ENCODE data around the gene PDE9A.

DNA sequence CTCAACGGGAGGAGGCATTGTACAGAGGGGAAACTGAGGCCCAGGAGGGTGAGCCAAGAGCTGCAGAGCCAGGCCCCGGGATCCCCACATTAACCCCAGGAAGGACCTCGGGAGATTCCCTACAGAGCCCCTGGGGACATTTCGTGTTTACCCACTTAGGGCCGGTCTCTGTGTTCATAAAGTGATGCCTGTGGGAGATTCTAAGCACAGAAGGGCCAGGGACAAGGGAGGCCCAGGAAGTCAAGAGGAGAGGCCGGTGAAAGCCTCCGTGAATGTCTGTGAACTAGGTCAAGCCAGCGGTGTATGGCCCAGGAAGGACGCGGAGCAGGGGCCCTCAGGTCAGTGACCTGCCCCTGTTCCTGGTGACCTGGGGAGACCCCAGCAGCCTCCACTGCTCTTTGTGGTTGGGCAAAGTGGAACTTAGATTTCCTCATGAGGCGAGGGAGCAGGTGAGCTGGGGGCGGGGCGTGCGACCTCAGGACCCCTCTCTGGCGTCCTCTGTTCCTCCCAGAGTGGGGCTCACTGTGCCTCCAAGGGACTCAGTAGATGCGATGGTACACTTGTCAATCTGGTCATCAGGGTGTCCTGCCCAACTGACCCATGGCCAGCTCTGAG lies 34.9 kb downstream of the PDE9A start:
- TF ChIP-seq, protein P1, sequence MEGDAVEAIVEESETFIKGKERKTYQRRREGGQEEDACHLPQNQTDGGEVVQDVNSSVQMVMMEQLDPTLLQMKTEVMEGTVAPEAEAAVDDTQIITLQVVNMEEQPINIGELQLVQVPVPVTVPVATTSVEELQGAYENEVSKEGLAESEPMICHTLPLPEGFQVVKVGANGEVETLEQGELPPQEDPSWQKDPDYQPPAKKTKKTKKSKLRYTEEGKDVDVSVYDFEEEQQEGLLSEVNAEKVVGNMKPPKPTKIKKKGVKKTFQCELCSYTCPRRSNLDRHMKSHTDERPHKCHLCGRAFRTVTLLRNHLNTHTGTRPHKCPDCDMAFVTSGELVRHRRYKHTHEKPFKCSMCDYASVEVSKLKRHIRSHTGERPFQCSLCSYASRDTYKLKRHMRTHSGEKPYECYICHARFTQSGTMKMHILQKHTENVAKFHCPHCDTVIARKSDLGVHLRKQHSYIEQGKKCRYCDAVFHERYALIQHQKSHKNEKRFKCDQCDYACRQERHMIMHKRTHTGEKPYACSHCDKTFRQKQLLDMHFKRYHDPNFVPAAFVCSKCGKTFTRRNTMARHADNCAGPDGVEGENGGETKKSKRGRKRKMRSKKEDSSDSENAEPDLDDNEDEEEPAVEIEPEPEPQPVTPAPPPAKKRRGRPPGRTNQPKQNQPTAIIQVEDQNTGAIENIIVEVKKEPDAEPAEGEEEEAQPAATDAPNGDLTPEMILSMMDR (IDR thresholded peaks at IDR 0.05), result no peak
- no peak for TF ChIP-seq POLR2A (IDR thresholded peaks at IDR 0.05)
